ENCODE results near the gene C4orf51. TPM values are rescaled to one million over a fixed set of nuclear protein-coding genes. Genes with fewer than 3 reads are reported as not detected.

Gene C4orf51
- total and polyA plus RNA-seq, 2 of the 4 experiments (the other 2 are of a cell fraction), result not detected

- H3K9ac ChIP-seq (ENCODE audit: low read depth, low read length), result no peak overlapping the region
- no peak for ATAC-seq (ENCODE audit: low read depth)
- DNase-seq, result no peak
- POLR2A ChIA-PET (ENCODE audit: unreplicated experiment), result no interaction called here
- in situ Hi-C loops (cut with MboI; ENCODE audit: low sequenced_read_pairs), result no loop called here
- H3K36me3 ChIP-seq (ENCODE audit: control insufficient read depth, insufficient read depth, low read length), result no peaks in the 10 kb centered on the region
- no peak overlapping the region for H2BK20ac ChIP-seq (ENCODE audit: low read depth, low read length)
- H2AFZ ChIP-seq (replicated peaks; ENCODE audit: low read length, poor library complexity), result no peak overlapping the region
- H3K79me1 ChIP-seq (ENCODE audit: low read depth in 1 of 2, low read length in 2 of 2), result no peaks in the 10 kb centered on the region
- TF ChIP-seq POLR2A (IDR thresholded peaks at IDR 0.05; ENCODE audit: low read depth, low read length) (no peak), MAFK (IDR thresholded peaks at IDR 0.05; ENCODE audit: low read depth, low read length) (no peak), ELK1 (IDR thresholded peaks at IDR 0.05; ENCODE audit: borderline replicate concordance, low read depth, low read length) (no peak), RAD21 (IDR thresholded peaks at IDR 0.05; ENCODE audit: low read length) (no peak), MAZ (IDR thresholded peaks at IDR 0.05; ENCODE audit: borderline replicate concordance, low read depth, low read length) (no peak), FOS (IDR thresholded peaks at IDR 0.05; ENCODE audit: low read depth, low read length) (no peak), BHLHE40 (IDR thresholded peaks at IDR 0.05; ENCODE audit: low read depth, low read length) (no peak), RFX5 (IDR thresholded peaks at IDR 0.05; ENCODE audit: low read depth, low read length) (no peak), RCOR1 (IDR thresholded peaks at IDR 0.05; ENCODE audit: insufficient replicate concordance, low read length) (no peak), CEBPB (IDR thresholded peaks at IDR 0.05; ENCODE audit: low read depth, low read length) (no peak), CHD1 (IDR thresholded peaks at IDR 0.05; ENCODE audit: low read depth, low read length) (no peak), SMC3 (IDR thresholded peaks at IDR 0.05; ENCODE audit: low read depth, low read length) (no peak)
- H4K91ac ChIP-seq (ENCODE audit: insufficient read depth, low read depth, low read length), result no peak overlapping the region
- H3K4me3 ChIP-seq (ENCODE audit: insufficient read depth, low read depth, low read length), result no peak overlapping the region
- CTCF ChIA-PET, result interaction anchor here (0.7 kb wide), 1 partner anchor 17 kb away, joined by 3 read pairs; no protein-coding TSS in a partner anchor
- H2AK5ac ChIP-seq (ENCODE audit: low read depth, low read length), result no peak overlapping the region
- intact Hi-C loops (cut with micrococcal nuclease), result no loop called here
- no peaks in the 10 kb centered on the region for H4K20me1 ChIP-seq (ENCODE audit: insufficient read depth, low read length)
- no TSS peak for BruUV-seq (replicated peaks)
- no peak overlapping the region for H4K5ac ChIP-seq (ENCODE audit: low read depth, low read length)
- H2AK9ac ChIP-seq (replicated peaks; ENCODE audit: low read depth, low read length, poor library complexity), result no peak overlapping the region
- no peak overlapping the region for H3K27ac ChIP-seq (ENCODE audit: insufficient read depth, low read length)
- H3K18ac ChIP-seq (ENCODE audit: low read depth, low read length), result no peak overlapping the region
- no peak overlapping the region for H3K14ac ChIP-seq (replicated peaks; ENCODE audit: low read depth, low read length)
- H3K27me3 ChIP-seq (ENCODE audit: control insufficient read depth, insufficient read depth, low read length), result no peaks in the 10 kb centered on the region
- no peak overlapping the region for H2BK120ac ChIP-seq (ENCODE audit: low read depth, low read length)
- H3K4me2 ChIP-seq (ENCODE audit: low read depth, low read length), result no peak overlapping the region
- H4K8ac ChIP-seq (ENCODE audit: low read depth in 2 of 2, low read length in 2 of 2), result no peak overlapping the region
- H2BK5ac ChIP-seq (ENCODE audit: low read depth, low read length, poor library complexity, severe bottlenecking), result no peak overlapping the region
- dilution Hi-C loops (cut with HindIII; ENCODE audit: low sequenced_read_pairs, unreplicated experiment), result no loop called here
- H3K9me1 ChIP-seq (ENCODE audit: insufficient read depth, low read length), result no peaks in the 10 kb centered on the region
- WGBS, 2 experiments (ENCODE audit: extremely low coverage in 2 of 2, insufficient read length in 1 of 2), result no CpG with 5 or more reads among the region's 4 CpGs
- no peak overlapping the region for H2BK15ac ChIP-seq (ENCODE audit: low read depth, low read length)
- H3K56ac ChIP-seq (ENCODE audit: extremely low read depth, insufficient read depth, low read length), result no peak overlapping the region
- H3K4ac ChIP-seq (ENCODE audit: low read depth, low read length), result no peak overlapping the region
- no peaks in the 10 kb centered on the region for H3K4me1 ChIP-seq (ENCODE audit: control insufficient read depth, insufficient read depth, low read length)
- H3K23ac ChIP-seq (ENCODE audit: low read depth, low read length), result no peak overlapping the region
- no peaks in the 10 kb centered on the region for H3K9me3 ChIP-seq (ENCODE audit: control insufficient read depth, insufficient read depth, low read length)
Measured at GRCh38 chr4:145703850-145704497, 24.0 kb downstream of the C4orf51 start.
